Parathyroid adenoma (tissue), 2 donors: ENCODE measurements around the gene TMIGD3.
A peak's percentile ranks its signal among the peaks of the same experiment; 100 is the strongest.
"Not testable (repeated sequence)": the region's sequence is repeated elsewhere in the genome, so short reads cannot be mapped to it uniquely, and the experiment has no call there.

Experiments
- H2AFZ ChIP-seq: fragments of 300-600 bp; sonication (generic); one replicate; pipeline ENCODE4 v1.7.0; 2017; ENCODE audit warnings: antibody characterized with exemption, mild to moderate bottlenecking
- H3K27ac ChIP-seq: fragments of 300-600 bp; sonication (generic); one replicate; pipeline ENCODE4 v1.7.0; 2017
- H3K27me3 ChIP-seq: fragments of 300-600 bp; sonication (generic); one replicate; pipeline ENCODE4 v1.7.0; 2017; ENCODE audit warnings: low read length; ENCODE audit not compliant: control insufficient read depth, insufficient read depth
- H3K36me3 ChIP-seq: fragments of 300-600 bp; sonication (generic); one replicate; pipeline ENCODE4 v1.7.0; 2017; ENCODE audit warnings: low read length; ENCODE audit not compliant: control insufficient read depth, insufficient read depth
- H3K4me1 ChIP-seq: fragments of 300-600 bp; sonication (generic); one replicate; pipeline ENCODE4 v1.7.0; 2017; ENCODE audit warnings: control low read depth
- H3K4me2 ChIP-seq: fragments of 300-600 bp; sonication (generic); one replicate; pipeline ENCODE4 v1.7.0; 2017; ENCODE audit warnings: low read length
- H3K4me3 ChIP-seq: fragments of 300-600 bp; sonication (generic); one replicate; pipeline ENCODE4 v1.7.0; 2017; ENCODE audit warnings: low read depth, low read length
- H3K79me2 ChIP-seq: fragments of 300-600 bp; sonication (generic); one replicate; pipeline ENCODE4 v1.7.0; 2017; ENCODE audit warnings: control low read depth
- H3K9ac ChIP-seq: fragments of 300-600 bp; sonication (generic); one replicate; pipeline ENCODE4 v1.7.0; 2017; ENCODE audit warnings: mild to moderate bottlenecking
- H3K9me3 ChIP-seq: fragments of 300-600 bp; sonication (generic); one replicate; pipeline ENCODE4 v1.7.0; 2017; ENCODE audit warnings: low read length; ENCODE audit not compliant: control insufficient read depth
- CTCF ChIP-seq: fragments of 300-600 bp; sonication (generic); IDR thresholded peaks from one replicate; pipeline ENCODE4 v1.7.0; 2017; ENCODE audit warnings: antibody characterized with exemption, mild to moderate bottlenecking
- donor health status: primary hyperparathyroidism.

The TMIGD3 gene

GRCh38 chr1:111503585-111504060 lies at the start of gene TMIGD3, which contains the start of gene ADORA3:
TMIGD3 (minus strand) TSS chr1:111503633; CDS start chr1:111503354, 279 bp downstream.
ADORA3 (minus strand) TSS chr1:111503633; CDS start chr1:111503354, 279 bp downstream.
- Histone ChIP-seq H3K4me1 (peaks cover 18% of the 10 kb centered on the region), H3K27me3 (no peaks in the 10 kb centered on the region), H3K4me3 (no peak within 1 kb of the TSS), H3K27ac (no peak within 1 kb of the TSS), H3K9me3 (no peaks in the 10 kb centered on the region), H3K9ac (no peak within 1 kb of the TSS), H3K4me2 (peak within 1 kb of the TSS; percentile 7), H2AFZ (no peak within 1 kb of the TSS), H3K79me2 (no peaks in the 10 kb centered on the region), H3K36me3 (no peaks in the 10 kb centered on the region)
- no peak for TF ChIP-seq CTCF

- TF ChIP-seq CTCF, result no peak
- H3K4me3 ChIP-seq, result no peak overlapping the region
Measured at GRCh38 chr1:111553196-111553595, 49.8 kb upstream of the TMIGD3 start.

GRCh38 chr1:111552587-111552986 lies 49.2 kb upstream of the TMIGD3 start:
- Histone ChIP-seq H3K79me2 (no peaks in the 10 kb centered on the region), H3K4me3 (no peak overlapping the region), H3K36me3 (no peaks in the 10 kb centered on the region), H3K27ac (no peak overlapping the region), H2AFZ (no peak overlapping the region), H3K9ac (no peak overlapping the region), H3K4me1 (no peaks in the 10 kb centered on the region), H3K9me3 (no peaks in the 10 kb centered on the region), H3K4me2 (no peak overlapping the region), H3K27me3 (no peaks in the 10 kb centered on the region)
- no peak for TF ChIP-seq CTCF

More at GRCh38 chr1:111553196-111553595, 49.8 kb upstream of the TMIGD3 start:
- Histone ChIP-seq H3K27me3 (no peaks in the 10 kb centered on the region), H3K9me3 (no peaks in the 10 kb centered on the region), H3K4me1 (no peaks in the 10 kb centered on the region), H3K27ac (no peak overlapping the region), H3K36me3 (no peaks in the 10 kb centered on the region), H3K9ac (no peak overlapping the region), H2AFZ (no peak overlapping the region), H3K79me2 (no peaks in the 10 kb centered on the region), H3K4me2 (no peak overlapping the region)

- Histone ChIP-seq H3K27me3 (no peaks in the 10 kb centered on the region), H3K4me1 (no peaks in the 10 kb centered on the region), H2AFZ (no peak overlapping the region), H3K36me3 (no peaks in the 10 kb centered on the region), H3K4me3 (no peak overlapping the region), H3K9me3 (no peaks in the 10 kb centered on the region), H3K79me2 (no peaks in the 10 kb centered on the region), H3K4me2 (no peak overlapping the region), H3K27ac (no peak overlapping the region), H3K9ac (no peak overlapping the region)
- TF ChIP-seq CTCF, result no peak
Measured at GRCh38 chr1:111551623-111552411, 48.4 kb upstream of the TMIGD3 start.

GRCh38 chr1:111547786-111548185 lies 44.4 kb upstream of the TMIGD3 start:
- not testable (repeated sequence) for H3K79me2 ChIP-seq, H3K9me3 ChIP-seq, H3K36me3 ChIP-seq, H3K4me1 ChIP-seq, H3K4me2 ChIP-seq, H3K27me3 ChIP-seq, H3K27ac ChIP-seq, H2AFZ ChIP-seq, H3K9ac ChIP-seq, H3K4me3 ChIP-seq
